HEK293 (cell line): ENCODE data around the gene C1orf35.

Source experiments
- CTCF ChIA-PET: fragments of 350-600 bp; formaldehyde crosslinking; extraction: SDS; loops from one replicate; lab custom pipeline; 2021; ENCODE audit warnings: antibody characterized with exemption; lab: Yijun Ruan, JAX
- POLR2A ChIA-PET: fragments of 300-600 bp; formaldehyde crosslinking; extraction: SDS; loops from one replicate; lab custom pipeline; 2020; ENCODE audit warnings: antibody characterized with exemption, inconsistent platforms; lab: Yijun Ruan, JAX
- H3K27ac ChIP-seq: fragments of 200-500 bp; sonication (Bioruptor generic); 2 replicates; pipeline ENCODE4 v1.5.1; 2014; ENCODE audit warnings: low read depth, low read length, control low read depth, inconsistent platforms; ENCODE audit errors: extremely low read depth
- H3K36me3 ChIP-seq, 2 experiments: fragments of 200-500 bp in 1 of 2; sonication (Bioruptor generic) in 1 of 2; 1 replicate in 1 of 2; 2 replicates in 1 of 2; pipeline ENCODE4 v1.5.1; 2014 to 2017; ENCODE audit warnings: inconsistent platforms in 2 of 2, low read length in 2 of 2; ENCODE audit not compliant: control insufficient read depth in 2 of 2, insufficient read depth in 1 of 2
- H3K4me1 ChIP-seq: fragments of 200-500 bp; sonication (Bioruptor generic); 2 replicates; pipeline ENCODE4 v1.5.1; 2014; ENCODE audit warnings: mild to moderate bottlenecking, low read length, inconsistent platforms; ENCODE audit not compliant: control insufficient read depth, insufficient read depth
- H3K4me3 ChIP-seq: 2 replicates; pipeline ENCODE4 v1.5.1; 2011; ENCODE audit warnings: low read depth, mild to moderate bottlenecking, control low read depth, low read length, moderate library complexity
- H3K9me3 ChIP-seq: fragments of 200-500 bp; sonication (Bioruptor generic); 2 replicates; pipeline ENCODE4 v1.5.1; 2014; ENCODE audit warnings: low read depth, low read length, inconsistent platforms; ENCODE audit not compliant: control insufficient read depth, insufficient read depth
- SCRT2 ChIP-seq: fragments of 450-650 bp; formaldehyde crosslinking; IDR thresholded peaks from 2 replicates; pipeline ENCODE4 v1.5.1; 2016; ENCODE audit warnings: missing biosample characterization, missing genetic modification characterization
- SP7 ChIP-seq: fragments of 450-650 bp; formaldehyde crosslinking; IDR thresholded peaks from 2 replicates; pipeline ENCODE4 v1.5.1; 2016; ENCODE audit warnings: missing biosample characterization, missing genetic modification characterization
- TSHZ1 ChIP-seq: fragments of 450-650 bp; formaldehyde crosslinking; IDR thresholded peaks from 2 replicates; pipeline ENCODE4 v1.5.1; 2016; ENCODE audit warnings: missing biosample characterization, missing genetic modification characterization, borderline replicate concordance
- ZBTB11 ChIP-seq: fragments of 450-650 bp; formaldehyde crosslinking; conservative IDR thresholded peaks from 2 replicates; pipeline ENCODE4 v1.5.1; 2016; ENCODE audit warnings: low read depth, missing biosample characterization, missing genetic modification characterization
- ZNF211 ChIP-seq: fragments of 450-650 bp; formaldehyde crosslinking; IDR thresholded peaks from 2 replicates; pipeline ENCODE4 v1.5.1; 2016; ENCODE audit warnings: low read depth, missing biosample characterization, missing genetic modification characterization
- ZNF473 ChIP-seq: fragments of 450-650 bp; formaldehyde crosslinking; IDR thresholded peaks from 2 replicates; pipeline ENCODE4 v1.5.1; 2017; ENCODE audit warnings: missing biosample characterization, missing genetic modification characterization
- ZNF488 ChIP-seq: fragments of 450-650 bp; formaldehyde crosslinking; IDR thresholded peaks from 2 replicates; pipeline ENCODE4 v1.5.1; 2016; ENCODE audit warnings: missing biosample characterization, missing genetic modification characterization
- ZNF514 ChIP-seq: fragments of 450-650 bp; formaldehyde crosslinking; IDR thresholded peaks from 2 replicates; pipeline ENCODE4 v1.5.1; 2016; ENCODE audit warnings: missing biosample characterization, missing genetic modification characterization
- ZNF521 ChIP-seq: fragments of 450-650 bp; formaldehyde crosslinking; IDR thresholded peaks from 2 replicates; pipeline ENCODE4 v1.5.1; 2017; ENCODE audit warnings: missing biosample characterization, mild to moderate bottlenecking, missing genetic modification characterization
- ZNF529 ChIP-seq: fragments of 450-650 bp; formaldehyde crosslinking; IDR thresholded peaks from 2 replicates; pipeline ENCODE4 v1.5.1; 2017; ENCODE audit warnings: missing genetic modification characterization, missing biosample characterization; ENCODE audit not compliant: insufficient replicate concordance
- ZNF660 ChIP-seq: fragments of 450-650 bp; IDR thresholded peaks from 2 replicates; pipeline ENCODE4 v1.5.1; 2018; ENCODE audit warnings: missing biosample characterization, mild to moderate bottlenecking, missing genetic modification characterization
- ZSCAN30 ChIP-seq: fragments of 450-650 bp; IDR thresholded peaks from 2 replicates; pipeline ENCODE4 v1.5.1; 2018; ENCODE audit warnings: missing biosample characterization, mild to moderate bottlenecking, missing genetic modification characterization, moderate library complexity
- ZXDB ChIP-seq: fragments of 450-650 bp; formaldehyde crosslinking; IDR thresholded peaks from 2 replicates; pipeline ENCODE4 v1.5.1; 2016; ENCODE audit warnings: missing biosample characterization, missing genetic modification characterization

Gene C1orf35

GRCh38 chr1:228092342-228093049 lies 10.6 kb downstream of the C1orf35 start:
- H3K4me1 ChIP-seq: peaks cover 17% of the 10 kb centered on the region
- H3K4me3 ChIP-seq: no peak overlapping the region
- H3K36me3 ChIP-seq: peaks cover 3 to 96% of the 10 kb centered on the region in 2 experiments; a peak in 2 of 3 replicates
- H3K27ac ChIP-seq: no peak overlapping the region
- no peaks in the 10 kb centered on the region for H3K9me3 ChIP-seq
- TF ChIP-seq ZNF488 (tag by site-specific recombination) (no peak), SCRT2 (tag by site-specific recombination) (no peak), ZNF514 (tag by site-specific recombination) (no peak), SP7 (no peak), ZNF521 (tag by site-specific recombination) (no peak)
- POLR2A ChIA-PET: interaction anchor here (0.6 to 2.8 kb wide), 3 partner anchors 8 to 35 kb away, joined by 4 to 11 read pairs (median 6); partner anchors contain the start of gene ARF1
- CTCF ChIA-PET: interaction anchor here (0.5 to 2.4 kb wide), 2 partner anchors 88 to 93 kb away, joined by 4 to 8 read pairs; no protein-coding TSS in a partner anchor

GRCh38 chr1:228091084-228091483 lies 12.0 kb downstream of the C1orf35 start:
- Histone ChIP-seq H3K4me3 (no peak overlapping the region), H3K9me3 (no peaks in the 10 kb centered on the region), H3K4me1 (peaks cover 28% of the 10 kb centered on the region), H3K27ac (no peak overlapping the region), H3K36me3 (peaks cover 3 to 87% of the 10 kb centered on the region in 2 experiments; a peak in 2 of 3 replicates)
- POLR2A ChIA-PET: interaction anchor here (1.1 to 2.8 kb wide), 5 partner anchors 9 to 143 kb away, joined by 3 to 11 read pairs (median 4); partner anchors contain the start of genes ARF1 and WNT9A
- TF ChIP-seq ZSCAN30 (tag by site-specific recombination): no peak
- no peak for TF ChIP-seq ZXDB (tag by site-specific recombination)
- peak; percentile 92 for TF ChIP-seq ZNF660 (tag by site-specific recombination)
- no peak for TF ChIP-seq ZBTB11
- TF ChIP-seq ZNF473: no peak
- no peak for TF ChIP-seq ZNF211 (tag by site-specific recombination)
- TF ChIP-seq TSHZ1 (tag by site-specific recombination): no peak
- TF ChIP-seq ZNF529 (tag by site-specific recombination): no peak
- CTCF ChIA-PET: interaction anchor here (0.7 to 2.4 kb wide), 3 partner anchors 11 to 92 kb away, joined by 3 to 8 read pairs (median 4); no protein-coding TSS in a partner anchor
